Kidney (tissue), 14 donors: ENCODE measurements around the gene ARMC3. TPM values are rescaled to one million over a fixed set of nuclear protein-coding genes. Genes with fewer than 3 reads are reported as not detected.

Experiments
- DNase-seq, 5 donors: peaks; one replicate each; pipeline ENCODE4 v3.0.0-alpha.2; 2013 to 2020
- FAIRE-seq: peaks from 2 replicates; lab custom pipeline; 2012; peaks lifted over from hg19 to GRCh38; lab: Jason Lieb, UNC
- H3K27ac ChIP-seq, 2 donors: one replicate each; pipeline ENCODE4 v1.7.0; 2013; ENCODE audit warnings: low read depth in 2 of 2, low read length in 2 of 2, inconsistent platforms in 1 of 2
- H3K27me3 ChIP-seq: one replicate; pipeline ENCODE4 v1.7.1; 2013; ENCODE audit warnings: low read length, inconsistent platforms; ENCODE audit not compliant: control insufficient read depth, insufficient read depth
- H3K36me3 ChIP-seq, 3 donors: one replicate each; pipeline versions ENCODE4 v1.7.0 to v1.7.1; 2013; ENCODE audit warnings: low read length in 3 of 3, control low read depth in 1 of 3, inconsistent platforms in 1 of 3; ENCODE audit not compliant: insufficient read depth in 3 of 3, control insufficient read depth in 2 of 3
- H3K4me1 ChIP-seq, 3 donors: one replicate each; pipeline versions ENCODE4 v1.7.0 to v1.7.1; 2013; ENCODE audit warnings: low read length in 3 of 3, inconsistent platforms in 1 of 3, low read depth in 1 of 3; ENCODE audit not compliant: control insufficient read depth in 2 of 3, insufficient read depth in 2 of 3
- H3K4me3 ChIP-seq, 3 donors: one replicate each; pipeline versions ENCODE4 v1.7.0 to v1.8.1; 2013; ENCODE audit warnings: low read length in 3 of 3, control low read depth in 1 of 3, inconsistent platforms in 1 of 3
- H3K9ac ChIP-seq, 3 donors: one replicate each; pipeline versions ENCODE4 v1.7.0 to v1.7.1; 2013; ENCODE audit warnings: low read length in 3 of 3, control low read depth in 1 of 3, inconsistent platforms in 1 of 3
- H3K9me3 ChIP-seq, 3 donors: one replicate each; pipeline versions ENCODE4 v1.7.0 to v1.7.1; 2013; ENCODE audit warnings: low read length in 3 of 3, control low read depth in 1 of 3, inconsistent platforms in 1 of 3; ENCODE audit not compliant: control insufficient read depth in 2 of 3, insufficient read depth in 1 of 3
- CTCF ChIP-seq: IDR thresholded peaks from 3 replicates; pipeline ENCODE4 v1.5.1; 2012; ENCODE audit warnings: mild to moderate bottlenecking, moderate library complexity, borderline replicate concordance; ENCODE audit not compliant: insufficient read depth; ENCODE audit errors: extremely low read depth
- intact Hi-C: fragments of 100-400 bp; cut with DNase I; formaldehyde crosslinking; loops from one replicate; pipeline ENCODE4 v1.11.1; 2022
- polyA plus RNA-seq: library from polyadenylated mRNA; stranded (reverse); fragments of 350-450 nt; fragmentation: Illumina TruSeq; extraction: RNeasy Lipid Tissue Mini Kit (QIAGEN cat#74804); gene quantifications from one replicate; pipeline ENCODE4 v1.2.3, GENCODE V29; 2014; ENCODE audit warnings: low read depth, low replicate concordance; ENCODE audit not compliant: insufficient read depth
- total RNA-seq: library from RNA; stranded (reverse); fragmentation: NEBNext Ultra II Directional; extraction: Animal tissue kit (Norgen Biotek cat#: 25700); gene quantifications from one replicate; pipeline ENCODE4 v1.2.1, GENCODE V29; 2021
- donor health status: control.
- donor health status: control.
- donor health status: control.
- donor health status: control.
- donor health status: control.
- donor health status: DM: yes; HTN: yes; CAD: no.
- donor health status: Normal renal cell carcinoma (clear cell type).

The ARMC3 gene
- total and polyA plus RNA-seq, 2 donors from 2014 or later, result 0.60 to 5.5 TPM

- intact Hi-C loops, result no loop called here
- no peak for FAIRE-seq
- Histone ChIP-seq H3K27me3 (no peaks in the 10 kb centered on the region), H3K9me3 (no peaks in the 10 kb centered on the region), H3K27ac (no peak overlapping the region), H3K4me3 (no peak overlapping the region), H3K4me1 (peaks cover 0 to 6% (median 0%) of the 10 kb centered on the region in 3 donors), H3K36me3 (no peaks in the 10 kb centered on the region), H3K9ac (no peak overlapping the region)
- no peak for TF ChIP-seq CTCF
- DNase-seq, result no peak
These were observed 4.1 kb downstream of the ARMC3 start for GRCh38 chr10:22931948-22932347.

DNA sequence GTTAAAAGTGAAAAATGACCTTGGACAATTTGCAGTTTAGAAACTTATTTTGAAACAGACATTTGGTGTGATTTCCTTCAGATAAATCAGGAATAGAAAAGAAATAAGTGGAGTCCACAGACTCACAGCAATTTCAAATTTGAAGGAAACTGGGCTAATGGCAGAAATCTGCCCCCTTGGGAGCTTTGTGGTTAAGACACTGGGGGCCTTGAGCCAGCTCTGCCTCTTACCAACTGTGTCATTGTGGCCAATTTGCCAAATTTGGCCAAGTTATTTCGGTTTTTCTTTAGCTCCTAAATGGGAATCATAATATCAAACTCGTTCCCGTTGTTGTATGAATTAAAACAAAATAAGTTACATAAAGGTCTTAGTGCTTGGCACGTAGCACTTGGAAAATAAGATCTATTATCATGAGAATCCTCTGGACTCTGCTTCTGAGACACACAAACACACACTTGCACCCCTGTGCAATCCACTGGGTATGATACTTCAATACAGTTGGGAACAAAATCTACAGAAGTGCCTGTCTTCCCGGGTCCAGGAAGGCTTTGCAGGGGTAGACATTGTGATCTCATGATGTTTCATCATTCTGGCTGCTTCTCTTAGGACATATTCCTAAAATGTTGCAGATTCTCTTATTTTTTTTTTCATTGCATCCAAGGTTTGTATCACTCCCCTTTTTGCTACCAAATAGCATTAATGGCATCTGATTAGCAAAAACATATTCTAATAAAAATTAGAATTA is 4.9 kb downstream of the ARMC3 start:
- Histone ChIP-seq H3K9ac (no peak overlapping the region), H3K4me3 (no peak overlapping the region), H3K27me3 (no peaks in the 10 kb centered on the region), H3K36me3 (no peaks in the 10 kb centered on the region), H3K4me1 (no peaks in the 10 kb centered on the region), H3K9me3 (no peaks in the 10 kb centered on the region), H3K27ac (no peak overlapping the region)
- no peak for TF ChIP-seq CTCF
- DNase-seq (no peak), FAIRE-seq (no peak)
- intact Hi-C loops, result no loop called here

GRCh38 chr10:22934726-22935125 is 6.9 kb downstream of the ARMC3 start:
- no peak for TF ChIP-seq CTCF
- H3K4me3 ChIP-seq, result no peak overlapping the region
- no peaks in the 10 kb centered on the region for H3K36me3 ChIP-seq
- H3K9me3 ChIP-seq, result no peaks in the 10 kb centered on the region
- H3K27ac ChIP-seq, result no peak overlapping the region
- no peak overlapping the region for H3K9ac ChIP-seq
- intact Hi-C loops, result no loop called here
- no peaks in the 10 kb centered on the region for H3K4me1 ChIP-seq
- no peak for FAIRE-seq
- no peaks in the 10 kb centered on the region for H3K27me3 ChIP-seq
- DNase-seq, result no peak
